Endothelial cell of umbilical vein (primary cell): ENCODE results near the gene HECTD1.

Experiments used
- CTCF ChIP-seq, 2 donors: IDR thresholded peaks; 1 replicate in 1 of 2; 2 replicates in 1 of 2; pipeline ENCODE4 v1.5.1; 2011; ENCODE audit warnings: low read length in 2 of 2, mild to moderate bottlenecking in 2 of 2, moderate library complexity in 2 of 2, control low read depth in 1 of 2, inconsistent platforms in 1 of 2, low read depth in 1 of 2; ENCODE audit not compliant: insufficient read depth in 1 of 2; ENCODE audit errors: extremely low read depth in 1 of 2
- EZH2 ChIP-seq: IDR thresholded peaks from 2 replicates; pipeline ENCODE4 v1.6.1; 2012; ENCODE audit warnings: borderline replicate concordance, low read depth, mild to moderate bottlenecking, moderate library complexity, low read length, inconsistent platforms; ENCODE audit not compliant: severe bottlenecking
- FOS ChIP-seq: IDR thresholded peaks from 2 replicates; pipeline ENCODE4 v1.6.1; 2011; ENCODE audit warnings: mild to moderate bottlenecking, low read length, moderate library complexity, borderline replicate concordance; ENCODE audit not compliant: insufficient read depth
- GATA2 ChIP-seq: IDR thresholded peaks from 2 replicates; pipeline ENCODE4 v1.7.0; 2011; ENCODE audit warnings: low read depth, mild to moderate bottlenecking, moderate library complexity, mixed read lengths, low read length; ENCODE audit not compliant: insufficient read length, insufficient read depth
- JUN ChIP-seq: IDR thresholded peaks from 2 replicates; pipeline ENCODE4 v1.6.1; 2011; ENCODE audit warnings: borderline replicate concordance, low read depth; ENCODE audit not compliant: insufficient read length, insufficient read depth
- MAX ChIP-seq: IDR thresholded peaks from 2 replicates; pipeline ENCODE4 v1.6.1; 2011; ENCODE audit not compliant: insufficient read depth, insufficient read length
- MYC ChIP-seq: IDR thresholded peaks from one replicate; pipeline ENCODE4 v1.6.1; 2011; ENCODE audit warnings: mild to moderate bottlenecking, low read depth, low read length
- POLR2A ChIP-seq: IDR thresholded peaks from 2 replicates; pipeline ENCODE4 v1.6.1; 2012; ENCODE audit warnings: low read depth, mild to moderate bottlenecking, control low read depth, low read length
- POLR2AphosphoS5 ChIP-seq: IDR thresholded peaks from 2 replicates; pipeline ENCODE4 v1.6.1; 2012; ENCODE audit warnings: low read depth, mild to moderate bottlenecking, control low read depth, low read length, moderate library complexity; ENCODE audit not compliant: insufficient read depth

GRCh38 chr14:31172084-31172483, 35.5 kb downstream of the HECTD1 start:
- TF ChIP-seq EZH2: no peak
- no peak for TF ChIP-seq CTCF (IDR thresholded peaks at IDR 0.05; ENCODE audit: extremely low read depth in 1 of 2, insufficient read depth in 1 of 2, low read depth in 1 of 2, low read length in 2 of 2)
- no peak for TF ChIP-seq POLR2A
- TF ChIP-seq MAX: no peak
- no peak for TF ChIP-seq POLR2AphosphoS5
- TF ChIP-seq GATA2: no peak
- no peak for TF ChIP-seq FOS
- TF ChIP-seq MYC: no peak
- no peak for TF ChIP-seq JUN
